ENCODE measurements around the gene SNRNP70.

- TF ChIP-seq POLR2AphosphoS5 (IDR thresholded peaks at IDR 0.05), result no peak
- no peak for TF ChIP-seq CTCF (IDR thresholded peaks at IDR 0.05)
- no peak for TF ChIP-seq POLR2A (IDR thresholded peaks at IDR 0.05)
Measured at GRCh38 chr19:49091391-49092038, 6.3 kb downstream of the SNRNP70 start.
